HG03060 (cell line): ENCODE measurements around the gene SLC22A4.

Experiments used
- ATAC-seq: cut with Tn5 transposase; IDR thresholded peaks from one replicate; pipeline ENCODE4 v1.9.1; 2021; ENCODE audit warnings: low read depth, moderate number of reproducible peaks; ENCODE audit not compliant: unreplicated experiment

SLC22A4 gene

DNA sequence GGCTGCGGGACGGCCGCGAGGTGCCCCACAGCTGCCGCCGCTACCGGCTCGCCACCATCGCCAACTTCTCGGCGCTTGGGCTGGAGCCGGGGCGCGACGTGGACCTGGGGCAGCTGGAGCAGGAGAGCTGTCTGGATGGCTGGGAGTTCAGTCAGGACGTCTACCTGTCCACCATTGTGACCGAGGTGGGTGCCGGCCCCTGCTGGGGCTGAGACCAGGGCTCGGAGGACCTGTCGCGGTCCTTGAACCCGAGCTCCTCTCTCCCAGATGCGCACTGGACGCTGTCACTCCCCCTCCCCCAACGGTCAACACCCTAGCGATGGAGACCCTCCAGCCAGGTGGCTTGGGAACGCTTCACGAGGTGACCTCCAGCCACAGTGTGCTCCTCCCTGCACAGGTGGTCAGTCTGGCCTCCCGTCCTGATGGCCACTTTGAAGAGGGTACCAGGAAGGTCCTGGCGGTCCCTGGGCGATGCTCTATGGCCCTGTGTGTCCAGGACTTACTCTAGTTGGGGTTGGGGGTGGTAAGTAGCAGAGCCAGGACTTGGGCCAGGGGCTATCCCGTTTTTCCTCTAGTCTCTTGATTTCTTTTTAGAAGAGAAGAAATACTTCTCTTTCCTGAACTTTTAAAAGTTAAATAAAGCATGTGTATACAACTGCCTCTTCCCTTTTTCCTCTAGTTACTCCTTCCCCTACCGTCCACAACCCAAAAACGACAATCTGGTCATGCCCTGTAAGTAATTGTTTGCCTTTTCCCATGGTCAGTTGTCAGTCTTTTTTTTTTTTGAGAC, 76.2 kb downstream of the SLC22A4 start:
- no peak for ATAC-seq

GRCh38 chr5:132370971-132371602, 76.9 kb downstream of the SLC22A4 start:
- ATAC-seq = no peak

DNA sequence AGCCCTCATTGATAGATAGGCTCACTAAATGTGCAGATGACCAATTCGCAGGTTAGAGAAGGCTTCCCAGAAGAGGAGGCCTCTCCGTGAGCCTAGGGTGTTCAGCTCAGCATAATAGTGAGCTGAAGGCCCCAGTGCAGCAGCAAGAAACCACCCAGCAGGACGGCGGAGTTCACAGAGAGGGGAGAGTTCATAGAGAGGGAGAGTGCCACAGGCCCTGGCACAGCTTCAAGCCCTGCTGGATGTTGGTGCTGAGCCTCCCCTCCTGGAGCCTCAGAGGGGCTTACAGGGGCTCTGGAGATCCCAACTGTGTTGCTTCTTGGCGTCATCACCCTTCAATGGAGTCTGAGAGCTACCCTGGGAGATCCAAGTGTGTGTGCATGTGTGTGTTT, 77.4 kb downstream of the SLC22A4 start:
- no peak for ATAC-seq

- ATAC-seq = no peak
These were observed 77.9 kb downstream of the SLC22A4 start for GRCh38 chr5:132372127-132372526.

DNA sequence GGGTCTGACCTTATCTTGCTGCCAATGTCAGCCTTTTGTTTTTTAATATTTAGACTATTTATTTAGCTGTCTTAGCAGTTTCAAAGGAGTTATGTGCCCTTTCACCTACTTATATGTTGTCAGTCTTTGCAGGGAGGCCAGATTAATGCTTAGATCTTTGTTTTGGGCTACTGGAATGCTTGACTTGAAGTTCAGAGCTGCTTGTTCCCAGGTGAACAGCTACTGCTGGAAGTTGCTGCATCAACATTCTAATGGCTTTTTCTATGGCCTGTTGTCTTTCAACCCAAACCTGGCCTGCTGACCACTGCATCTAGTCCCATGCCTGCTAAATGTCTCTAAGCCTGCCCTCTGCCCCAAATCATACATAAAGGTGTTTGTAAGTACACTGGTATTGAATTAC, 78.3 kb downstream of the SLC22A4 start:
- ATAC-seq = no peak

- ATAC-seq = no peak
These were observed 81.8 kb downstream of the SLC22A4 start for GRCh38 chr5:132375957-132376356.

DNA sequence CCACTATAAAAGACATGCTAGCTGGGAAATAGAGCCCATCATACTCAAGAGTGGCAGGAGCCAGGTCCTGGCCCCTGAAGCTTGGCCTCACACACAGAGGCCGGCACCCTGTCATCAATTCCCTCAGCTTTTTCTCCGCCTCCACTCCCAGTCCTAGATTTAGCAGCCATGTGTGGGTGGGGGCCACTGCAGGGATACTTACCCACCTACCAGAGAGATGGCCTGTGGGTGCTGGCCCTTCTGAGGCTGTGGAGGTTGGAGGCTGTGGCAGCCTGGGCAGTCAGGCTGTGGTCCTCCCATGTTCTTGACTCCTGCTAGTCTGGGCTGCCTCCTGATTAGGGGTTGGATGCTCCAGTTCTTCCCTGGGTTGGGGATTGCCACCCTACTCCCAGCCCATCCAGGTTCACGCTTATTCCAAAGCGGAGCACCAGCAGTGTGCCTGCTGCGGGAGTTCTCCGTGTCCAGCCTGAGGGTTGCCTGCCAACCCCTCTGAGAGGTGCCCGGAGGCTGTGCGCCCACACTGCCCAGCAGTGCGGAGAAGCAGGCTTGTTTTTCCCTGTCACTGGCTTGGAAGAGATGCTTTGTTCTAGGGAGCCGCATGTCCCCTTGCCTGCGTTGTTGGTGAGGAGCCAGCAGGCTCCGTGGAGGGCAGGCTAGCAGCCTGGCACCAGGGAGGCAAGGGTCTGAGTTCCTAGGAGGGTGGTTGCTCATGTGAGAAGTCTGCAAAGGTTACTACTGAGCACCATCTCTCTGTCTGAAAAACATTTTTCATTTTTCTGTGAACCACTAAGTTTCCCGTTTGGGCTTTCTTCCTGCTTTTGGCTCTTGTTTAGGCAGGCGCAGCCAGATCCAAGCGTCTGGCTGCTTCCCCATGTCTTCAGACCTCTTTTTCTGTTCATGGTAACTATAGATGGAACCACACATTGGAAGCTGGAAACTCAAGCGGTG, 82.8 kb downstream of the SLC22A4 start:
- no peak for ATAC-seq

GRCh38 chr5:132377738-132378137, 83.5 kb downstream of the SLC22A4 start:
- no peak for ATAC-seq

DNA sequence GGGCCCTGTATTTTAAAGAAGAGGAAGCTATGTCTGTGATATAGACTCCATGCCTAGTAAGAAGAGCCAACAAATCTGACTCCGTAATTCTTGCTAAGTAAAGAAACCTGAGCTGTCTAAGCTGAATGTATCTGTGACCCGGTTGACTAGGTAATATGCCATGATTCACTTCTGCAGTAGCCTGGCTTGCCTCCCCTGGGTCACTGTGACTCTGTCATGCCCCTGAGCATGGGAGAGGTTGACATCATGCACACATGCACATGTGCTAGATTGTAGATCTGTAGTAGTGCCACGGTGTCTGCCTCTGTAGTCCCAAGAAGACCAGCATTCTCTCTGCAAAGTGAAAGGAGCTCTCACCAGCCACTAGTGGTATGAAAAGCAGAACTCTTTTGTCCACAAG, 84.4 kb downstream of the SLC22A4 start:
- ATAC-seq = no peak

DNA sequence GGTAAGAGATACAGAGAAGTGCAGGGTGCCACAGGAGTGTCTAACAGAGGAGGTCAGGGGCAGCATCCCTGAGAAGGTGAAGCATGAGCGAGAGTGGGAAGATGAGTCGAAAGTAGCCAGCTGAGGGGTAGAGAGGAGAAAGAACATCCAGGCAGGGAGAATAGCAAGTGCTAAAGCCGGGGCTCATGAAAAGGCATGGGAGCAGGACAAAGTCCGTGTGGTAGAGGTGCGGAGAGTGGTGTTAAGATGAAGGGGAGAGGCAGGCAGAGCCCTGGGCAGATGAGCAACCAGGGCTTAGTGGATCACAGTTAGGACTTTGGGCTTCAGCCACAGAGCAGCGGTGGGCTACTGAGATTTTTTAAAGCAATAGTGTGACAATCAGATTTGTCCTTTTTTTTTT, 85.9 kb downstream of the SLC22A4 start:
- ATAC-seq = no peak

DNA sequence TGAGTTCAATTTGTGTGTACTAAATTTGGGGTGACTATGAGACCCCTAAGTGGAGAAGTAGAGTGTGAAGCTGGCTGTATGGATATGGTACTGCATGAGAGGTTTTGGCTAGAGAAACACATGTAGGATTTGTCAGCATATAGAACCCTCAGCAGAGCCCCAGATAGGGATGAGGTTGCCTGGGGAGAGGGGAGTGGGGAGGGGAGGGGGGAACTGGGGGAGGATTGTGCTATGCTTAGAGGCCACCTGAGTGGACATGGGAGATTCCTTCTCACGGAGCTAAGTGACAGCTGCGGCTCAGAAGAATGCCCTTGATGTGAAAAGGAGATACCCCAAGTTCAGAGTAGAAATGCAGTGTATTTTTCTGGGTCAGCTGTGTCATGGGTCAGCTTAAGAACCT, 86.5 kb downstream of the SLC22A4 start:
- ATAC-seq = no peak

DNA sequence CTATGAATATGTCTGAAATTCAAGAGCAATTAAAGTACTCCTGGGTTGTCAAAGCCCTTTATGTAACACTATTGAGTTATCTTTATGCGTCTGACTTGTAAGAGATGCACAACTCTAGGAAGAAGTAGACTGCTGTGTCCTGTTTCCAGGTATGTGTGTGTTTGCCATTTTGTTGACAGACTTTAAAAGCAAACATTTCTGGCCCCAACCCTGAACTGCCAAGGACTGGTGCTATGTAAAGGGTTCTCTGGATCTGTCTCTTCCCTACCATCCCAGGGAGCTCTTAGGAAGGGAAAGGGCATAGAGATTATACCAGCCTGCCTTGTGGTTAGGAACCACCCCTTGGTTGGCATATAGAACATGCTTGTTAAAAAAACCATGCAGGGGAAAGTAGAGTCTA, 87.4 kb downstream of the SLC22A4 start:
- no peak for ATAC-seq

- no peak for ATAC-seq
These were observed 89.1 kb downstream of the SLC22A4 start for GRCh38 chr5:132383261-132383660.

GRCh38 chr5:132383984-132384383, 89.8 kb downstream of the SLC22A4 start:
- no peak for ATAC-seq

GRCh38 chr5:132384506-132385050, 90.4 kb downstream of the SLC22A4 start:
- no peak for ATAC-seq

DNA sequence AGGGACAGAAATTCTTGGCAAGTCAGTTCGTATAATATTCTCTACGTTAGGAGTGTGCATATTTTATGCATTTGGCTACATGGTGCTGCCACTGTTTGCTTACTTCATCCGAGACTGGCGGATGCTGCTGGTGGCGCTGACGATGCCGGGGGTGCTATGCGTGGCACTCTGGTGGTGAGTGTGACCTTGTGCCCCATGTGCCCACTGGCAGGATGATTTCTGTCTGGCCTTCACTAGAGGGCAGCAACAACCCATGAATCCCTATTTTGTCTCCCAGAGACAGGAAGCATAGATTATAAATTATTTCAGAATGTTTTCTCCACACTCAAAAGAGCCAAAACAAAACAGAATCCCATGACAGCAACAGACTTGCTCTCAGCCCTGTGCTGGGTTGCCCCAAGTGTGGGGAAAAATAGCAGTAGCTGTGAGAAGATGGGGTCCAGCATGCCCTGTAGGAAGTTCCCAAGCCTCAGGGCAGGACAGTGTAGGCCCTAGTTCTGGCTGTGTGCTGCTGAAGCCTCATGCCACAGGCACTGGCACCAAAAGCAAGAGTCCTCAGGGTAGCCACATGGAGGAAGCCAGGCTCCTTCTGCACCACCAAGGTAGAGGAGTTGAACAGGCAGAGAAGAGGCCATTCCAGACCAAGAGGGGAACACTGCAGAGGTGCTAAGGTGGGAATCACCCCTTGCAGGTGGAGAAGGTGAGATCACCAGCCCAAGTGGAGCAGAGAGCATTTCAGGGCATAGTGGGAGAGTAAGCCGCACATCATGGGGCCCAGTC, 91.3 kb downstream of the SLC22A4 start:
- no peak for ATAC-seq

GRCh38 chr5:132386644-132387286, 92.6 kb downstream of the SLC22A4 start:
- ATAC-seq = no peak

GRCh38 chr5:132387640-132388117, 93.5 kb downstream of the SLC22A4 start:
- no peak for ATAC-seq

DNA sequence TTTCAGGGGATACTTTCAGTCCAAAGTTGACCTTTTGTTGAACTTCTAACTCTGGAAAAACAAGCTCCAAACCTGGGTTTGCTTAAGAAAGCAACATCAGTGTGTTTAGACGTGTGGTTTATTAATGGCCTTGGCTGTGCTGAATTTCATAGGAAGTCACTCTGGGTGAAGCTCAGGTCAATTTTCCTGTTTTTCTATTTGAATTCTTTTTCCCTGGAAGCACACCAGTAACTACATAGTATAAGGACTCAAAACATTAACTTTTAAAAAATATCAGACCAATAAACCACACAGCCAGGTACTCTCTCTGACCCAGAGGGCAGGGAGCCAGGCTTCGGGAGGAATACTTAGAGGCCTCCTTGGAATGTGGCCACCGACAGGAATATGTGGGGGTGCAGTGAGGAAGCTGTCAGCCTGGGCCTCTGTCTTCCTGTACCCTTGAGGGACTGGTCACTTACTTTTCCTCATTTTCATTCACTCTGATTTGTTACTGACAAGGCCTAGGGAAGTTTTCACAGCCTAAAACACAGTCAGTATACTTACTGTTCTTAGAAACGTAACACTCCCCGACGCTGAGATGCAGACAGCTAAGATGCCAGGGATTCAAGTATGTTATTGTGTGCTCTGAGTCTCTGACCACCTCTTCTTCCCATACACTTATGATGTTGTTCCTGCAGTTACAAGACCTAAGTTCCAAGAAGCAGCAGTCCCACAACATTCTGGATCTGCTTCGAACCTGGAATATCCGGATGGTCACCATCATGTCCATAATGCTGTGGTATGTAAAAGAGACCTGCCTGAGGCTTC, 94.3 kb downstream of the SLC22A4 start:
- ATAC-seq = no peak
